Nephron progenitor cell (in vitro differentiated cells): Measurements from ENCODE around the gene EID3.
A peak's percentile ranks its signal among the peaks of the same experiment; 100 is the strongest.

Experiments used
- DNase-seq: peaks from one replicate; pipeline ENCODE4 v3.0.0; 2021
- H3K27ac Mint-ChIP-seq: 2 replicates; pipeline ENCODE4 v1.8.0; 2021; ENCODE audit warnings: mild to moderate bottlenecking, moderate library complexity, mixed read lengths
- H3K27me3 Mint-ChIP-seq: 2 replicates; pipeline ENCODE4 v1.8.0; 2021; ENCODE audit warnings: mild to moderate bottlenecking, low read depth, mixed read lengths; ENCODE audit not compliant: poor library complexity
- H3K36me3 Mint-ChIP-seq: 2 replicates; pipeline ENCODE4 v1.8.0; 2021; ENCODE audit warnings: low read depth, mixed read lengths
- H3K4me1 Mint-ChIP-seq: 2 replicates; pipeline ENCODE4 v1.8.0; 2021; ENCODE audit warnings: mixed read lengths
- H3K4me3 Mint-ChIP-seq: 2 replicates; pipeline ENCODE4 v1.8.0; 2021; ENCODE audit warnings: mild to moderate bottlenecking, moderate library complexity, mixed read lengths
- H3K9me3 Mint-ChIP-seq: 2 replicates; pipeline ENCODE4 v1.8.0; 2021; ENCODE audit warnings: mild to moderate bottlenecking, moderate library complexity, mixed read lengths
- TF ChIP-seq, protein P1 (sequence below): fragments of 200-600 bp; sonication (generic); IDR thresholded peaks from 2 replicates; pipeline ENCODE4 v1.5.0; 2021; ENCODE audit warnings: antibody characterized with exemption

EID3 gene

DNA sequence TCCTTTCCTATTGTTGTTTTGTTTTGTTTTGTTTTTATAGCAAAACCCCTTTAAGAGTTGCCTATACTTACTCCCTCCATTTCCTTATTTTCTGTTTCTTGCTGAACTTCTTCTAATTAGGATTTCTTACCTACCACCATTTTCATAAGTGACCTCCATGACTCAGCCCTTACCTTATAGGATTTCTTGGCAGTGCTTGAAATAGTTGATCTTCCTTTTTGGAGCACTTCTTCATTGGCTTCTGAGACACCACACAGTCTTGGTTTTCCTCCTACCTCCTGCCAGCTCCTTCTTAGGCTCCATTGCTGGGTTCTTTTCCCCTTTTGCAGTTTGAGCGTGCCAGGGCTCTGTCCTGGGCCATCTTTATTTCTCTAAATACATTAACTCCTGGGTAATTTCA lies 23.4 kb upstream of the EID3 start:
- H3K27me3 Mint-ChIP-seq: peaks cover 4% of the 10 kb centered on the region
- H3K27ac Mint-ChIP-seq: peak overlapping the region; percentile 22
- H3K36me3 Mint-ChIP-seq: no peaks in the 10 kb centered on the region
- no peak overlapping the region for H3K4me3 Mint-ChIP-seq
- TF ChIP-seq, protein P1, sequence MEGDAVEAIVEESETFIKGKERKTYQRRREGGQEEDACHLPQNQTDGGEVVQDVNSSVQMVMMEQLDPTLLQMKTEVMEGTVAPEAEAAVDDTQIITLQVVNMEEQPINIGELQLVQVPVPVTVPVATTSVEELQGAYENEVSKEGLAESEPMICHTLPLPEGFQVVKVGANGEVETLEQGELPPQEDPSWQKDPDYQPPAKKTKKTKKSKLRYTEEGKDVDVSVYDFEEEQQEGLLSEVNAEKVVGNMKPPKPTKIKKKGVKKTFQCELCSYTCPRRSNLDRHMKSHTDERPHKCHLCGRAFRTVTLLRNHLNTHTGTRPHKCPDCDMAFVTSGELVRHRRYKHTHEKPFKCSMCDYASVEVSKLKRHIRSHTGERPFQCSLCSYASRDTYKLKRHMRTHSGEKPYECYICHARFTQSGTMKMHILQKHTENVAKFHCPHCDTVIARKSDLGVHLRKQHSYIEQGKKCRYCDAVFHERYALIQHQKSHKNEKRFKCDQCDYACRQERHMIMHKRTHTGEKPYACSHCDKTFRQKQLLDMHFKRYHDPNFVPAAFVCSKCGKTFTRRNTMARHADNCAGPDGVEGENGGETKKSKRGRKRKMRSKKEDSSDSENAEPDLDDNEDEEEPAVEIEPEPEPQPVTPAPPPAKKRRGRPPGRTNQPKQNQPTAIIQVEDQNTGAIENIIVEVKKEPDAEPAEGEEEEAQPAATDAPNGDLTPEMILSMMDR: no peak
- DNase-seq: no peak
- H3K4me1 Mint-ChIP-seq: peaks cover 19% of the 10 kb centered on the region
- peaks cover 15% of the 10 kb centered on the region for H3K9me3 Mint-ChIP-seq

DNA sequence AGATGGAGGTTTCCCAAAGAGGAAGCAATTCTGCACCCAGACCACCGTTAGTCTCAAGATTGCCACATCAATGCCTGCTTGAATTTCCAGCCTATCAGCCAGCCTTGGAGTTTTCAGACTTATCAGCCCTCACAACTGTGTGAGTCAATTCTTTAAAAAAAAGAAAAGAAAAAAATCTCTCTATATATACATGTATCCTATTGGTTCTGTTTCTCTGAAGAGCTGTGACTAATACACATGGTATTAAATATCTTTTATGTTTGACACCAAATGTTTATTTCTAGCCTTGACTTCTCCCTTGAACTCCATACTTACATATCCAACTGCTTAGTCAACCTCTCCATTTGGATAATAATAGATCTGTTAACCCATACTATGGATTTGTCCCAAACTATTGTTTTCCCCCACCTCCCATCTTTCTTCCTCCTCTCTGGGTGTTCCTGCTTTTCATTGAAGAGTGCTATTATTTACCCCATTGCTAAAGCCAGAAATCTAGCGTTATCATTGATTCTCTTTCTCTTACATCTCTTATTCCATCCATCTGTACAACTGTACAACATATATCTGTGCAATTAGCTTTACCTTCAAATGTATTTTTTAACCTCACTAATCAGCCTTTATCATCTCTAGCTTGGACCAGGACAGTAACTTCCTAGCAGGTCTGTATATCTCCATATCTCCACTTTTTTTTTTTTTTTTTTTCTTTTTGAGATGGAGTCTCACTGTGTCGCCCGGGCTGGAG lies 22.7 kb upstream of the EID3 start:
- H3K27ac Mint-ChIP-seq: no peak overlapping the region
- no peak for DNase-seq
- peaks cover 23% of the 10 kb centered on the region for H3K4me1 Mint-ChIP-seq
- TF ChIP-seq, protein P1: no peak
- peaks cover 15% of the 10 kb centered on the region for H3K9me3 Mint-ChIP-seq
- H3K27me3 Mint-ChIP-seq: peaks cover 4% of the 10 kb centered on the region
- H3K4me3 Mint-ChIP-seq: no peak overlapping the region
- H3K36me3 Mint-ChIP-seq: no peaks in the 10 kb centered on the region

DNA sequence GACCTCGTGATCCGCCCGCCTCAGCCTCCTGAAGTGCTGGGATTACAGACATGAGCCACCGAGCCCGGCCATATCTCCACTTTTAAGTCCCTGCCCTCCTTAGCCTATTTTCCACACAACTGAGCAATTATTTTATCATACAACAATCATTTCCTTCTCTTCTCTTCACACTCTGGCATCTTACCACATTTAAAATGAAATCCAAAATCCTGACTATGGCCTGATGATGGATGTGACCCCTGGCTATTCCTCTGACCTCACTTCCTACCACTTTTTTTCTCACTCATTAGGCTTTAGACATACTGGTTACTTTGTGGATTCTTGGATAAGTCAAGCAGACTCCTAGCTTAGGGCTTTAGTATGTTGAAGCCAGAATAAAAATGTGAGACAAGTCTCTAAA lies 21.9 kb upstream of the EID3 start:
- TF ChIP-seq, protein P1: no peak
- Mint-ChIP-seq H3K4me3 (no peak overlapping the region), H3K4me1 (peaks cover 23% of the 10 kb centered on the region), H3K27me3 (peaks cover 4% of the 10 kb centered on the region), H3K9me3 (peaks cover 15% of the 10 kb centered on the region), H3K27ac (no peak overlapping the region), H3K36me3 (no peaks in the 10 kb centered on the region)
- no peak for DNase-seq

DNA sequence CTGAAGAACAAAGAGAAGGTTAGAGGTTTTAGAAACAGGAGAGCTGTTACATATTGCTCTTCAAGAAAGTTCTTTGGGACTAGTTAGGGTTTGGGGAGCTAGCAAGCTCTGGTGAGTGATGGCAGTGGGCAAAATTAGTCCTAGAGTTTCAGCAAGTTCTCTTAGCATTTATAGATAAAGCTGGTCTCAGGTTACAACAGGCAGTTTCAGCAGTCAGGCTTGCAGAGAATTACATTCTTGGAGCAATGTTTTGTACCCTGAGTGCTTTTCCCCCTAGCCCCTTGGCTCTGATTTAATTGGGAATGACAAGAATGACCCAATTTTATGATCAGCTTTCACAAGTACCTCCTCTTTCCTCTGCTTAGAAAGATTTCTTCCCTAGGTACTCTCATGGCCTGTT lies 21.4 kb upstream of the EID3 start:
- Mint-ChIP-seq H3K9me3 (peaks cover 15% of the 10 kb centered on the region), H3K4me3 (no peak overlapping the region), H3K27ac (no peak overlapping the region), H3K36me3 (no peaks in the 10 kb centered on the region), H3K27me3 (peaks cover 5% of the 10 kb centered on the region), H3K4me1 (peaks cover 24% of the 10 kb centered on the region)
- DNase-seq: no peak
- TF ChIP-seq, protein P1: no peak

DNA sequence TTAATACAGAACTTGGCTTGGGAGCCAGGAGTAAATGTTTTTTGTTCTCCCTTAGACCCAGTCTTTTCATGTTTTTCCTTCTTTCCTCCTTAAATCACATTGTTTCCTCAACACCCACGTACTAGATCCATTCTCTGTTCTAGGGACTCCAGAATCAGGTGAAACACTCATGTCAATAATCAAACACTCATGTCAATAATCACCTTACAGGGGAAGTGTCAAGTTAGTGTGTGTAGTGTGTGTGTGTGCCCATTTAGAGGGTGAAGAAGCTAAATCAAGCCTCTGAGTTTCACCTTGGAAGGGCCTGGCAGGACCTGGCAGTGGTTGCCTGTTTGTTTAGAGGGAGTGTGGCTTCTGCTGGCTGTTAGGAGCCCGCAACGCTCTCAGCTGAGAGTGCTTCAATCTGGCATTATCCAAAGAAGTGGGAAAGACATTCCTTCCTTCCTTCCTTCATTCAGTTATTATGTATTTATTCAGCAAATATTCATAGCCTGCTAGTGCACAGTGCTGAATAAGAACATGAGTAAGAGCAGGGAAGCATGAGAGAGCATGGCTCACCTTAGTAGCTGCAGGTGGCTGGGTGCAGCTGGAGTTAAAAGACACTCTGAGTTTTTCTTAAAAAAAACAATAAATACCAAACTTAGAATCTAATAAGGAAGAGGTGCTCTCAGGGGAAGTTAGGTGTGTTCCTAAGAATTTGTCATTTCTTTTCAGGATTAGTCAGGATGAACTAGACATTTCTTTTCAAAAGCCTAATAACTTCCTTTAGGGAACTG lies 17.6 kb upstream of the EID3 start:
- Mint-ChIP-seq H3K36me3 (no peaks in the 10 kb centered on the region), H3K4me1 (peaks cover 39% of the 10 kb centered on the region), H3K27ac (peak overlapping the region; percentile 99), H3K4me3 (peak overlapping the region; percentile 97), H3K9me3 (peaks cover 13% of the 10 kb centered on the region), H3K27me3 (peaks cover 8% of the 10 kb centered on the region)
- TF ChIP-seq, protein P1: no peak
- DNase-seq: no peak
